Measurements from ENCODE around the gene STUM. TPM values are rescaled to one million over a fixed set of nuclear protein-coding genes. Genes with fewer than 3 reads are reported as not detected.

The STUM gene
- total RNA-seq, 1 donor from 2014 or later, result 0.55 TPM

GRCh38 chr1:226574591-226575435 lies 26.2 kb downstream of the STUM start:
- H3K27me3 Mint-ChIP-seq, result peaks cover 8% of the 10 kb centered on the region
- peak overlapping the region; percentile 30 for H3K27ac Mint-ChIP-seq
- DNase-seq (ENCODE audit: low spot score, unreplicated experiment), result no peak

GRCh38 chr1:226575436-226575720 lies 26.8 kb downstream of the STUM start:
- TF ChIP-seq CTCF (IDR thresholded peaks at IDR 0.05; ENCODE audit: unreplicated experiment), result no peak

More at GRCh38 chr1:226574591-226575435, 26.2 kb downstream of the STUM start:
- Mint-ChIP-seq H3K9me3 (ENCODE audit: low read depth) (no peaks in the 10 kb centered on the region), H3K4me3 (ENCODE audit: low read depth) (no peak overlapping the region), H3K36me3 (ENCODE audit: insufficient read depth) (no peaks in the 10 kb centered on the region), H3K4me1 (ENCODE audit: low read depth) (no peaks in the 10 kb centered on the region)
- TF ChIP-seq CTCF (IDR thresholded peaks at IDR 0.05; ENCODE audit: unreplicated experiment), result no peak

GRCh38 chr1:226575739-226576378 lies 27.3 kb downstream of the STUM start:
- no peaks in the 10 kb centered on the region for H3K36me3 Mint-ChIP-seq (ENCODE audit: insufficient read depth)
- no peak for TF ChIP-seq CTCF (IDR thresholded peaks at IDR 0.05; ENCODE audit: unreplicated experiment)
- H3K27me3 Mint-ChIP-seq, result peaks cover 5% of the 10 kb centered on the region
- no peaks in the 10 kb centered on the region for H3K4me1 Mint-ChIP-seq (ENCODE audit: low read depth)
- no peaks in the 10 kb centered on the region for H3K9me3 Mint-ChIP-seq (ENCODE audit: low read depth)
- DNase-seq (ENCODE audit: low spot score, unreplicated experiment), result no peak
- H3K27ac Mint-ChIP-seq, result no peak overlapping the region
- no peak overlapping the region for H3K4me3 Mint-ChIP-seq (ENCODE audit: low read depth)

More at GRCh38 chr1:226575436-226575720, 26.8 kb downstream of the STUM start:
- Mint-ChIP-seq H3K27ac (no peak overlapping the region), H3K36me3 (ENCODE audit: insufficient read depth) (no peaks in the 10 kb centered on the region), H3K4me1 (ENCODE audit: low read depth) (no peaks in the 10 kb centered on the region), H3K27me3 (peaks cover 5% of the 10 kb centered on the region), H3K9me3 (ENCODE audit: low read depth) (no peaks in the 10 kb centered on the region), H3K4me3 (ENCODE audit: low read depth) (no peak overlapping the region)
- no peak for DNase-seq (ENCODE audit: low spot score, unreplicated experiment)

- DNase-seq (ENCODE audit: low spot score, unreplicated experiment), result no peak
- H3K27me3 Mint-ChIP-seq, result peaks cover 5% of the 10 kb centered on the region
- no peak for TF ChIP-seq CTCF (IDR thresholded peaks at IDR 0.05; ENCODE audit: unreplicated experiment)
- H3K36me3 Mint-ChIP-seq (ENCODE audit: insufficient read depth), result no peaks in the 10 kb centered on the region
- no peaks in the 10 kb centered on the region for H3K4me1 Mint-ChIP-seq (ENCODE audit: low read depth)
- no peak overlapping the region for H3K4me3 Mint-ChIP-seq (ENCODE audit: low read depth)
- no peaks in the 10 kb centered on the region for H3K9me3 Mint-ChIP-seq (ENCODE audit: low read depth)
- peak overlapping the region; percentile 8 for H3K27ac Mint-ChIP-seq
Observed at GRCh38 chr1:226576601-226577000, 28.0 kb downstream of the STUM start.

GRCh38 chr1:226577401-226578180 lies 29.0 kb downstream of the STUM start:
- Mint-ChIP-seq H3K27ac (no peak overlapping the region), H3K27me3 (peaks cover 5% of the 10 kb centered on the region), H3K4me3 (ENCODE audit: low read depth) (no peak overlapping the region), H3K9me3 (ENCODE audit: low read depth) (no peaks in the 10 kb centered on the region), H3K4me1 (ENCODE audit: low read depth) (no peaks in the 10 kb centered on the region), H3K36me3 (ENCODE audit: insufficient read depth) (no peaks in the 10 kb centered on the region)
- no peak for DNase-seq (ENCODE audit: low spot score, unreplicated experiment)
- no peak for TF ChIP-seq CTCF (IDR thresholded peaks at IDR 0.05; ENCODE audit: unreplicated experiment)
